ENCODE results near the gene PSMD1. TPM values are rescaled to one million over a fixed set of nuclear protein-coding genes. Genes with fewer than 3 reads are reported as not detected.

PSMD1 gene
- total RNA-seq, 4 donors from 2014 or later = 53.9 to 86.9 (median 64.4) TPM

GRCh38 chr2:231110551-231110950, 53.9 kb downstream of the PSMD1 start:
- TF ChIP-seq, protein P1, sequence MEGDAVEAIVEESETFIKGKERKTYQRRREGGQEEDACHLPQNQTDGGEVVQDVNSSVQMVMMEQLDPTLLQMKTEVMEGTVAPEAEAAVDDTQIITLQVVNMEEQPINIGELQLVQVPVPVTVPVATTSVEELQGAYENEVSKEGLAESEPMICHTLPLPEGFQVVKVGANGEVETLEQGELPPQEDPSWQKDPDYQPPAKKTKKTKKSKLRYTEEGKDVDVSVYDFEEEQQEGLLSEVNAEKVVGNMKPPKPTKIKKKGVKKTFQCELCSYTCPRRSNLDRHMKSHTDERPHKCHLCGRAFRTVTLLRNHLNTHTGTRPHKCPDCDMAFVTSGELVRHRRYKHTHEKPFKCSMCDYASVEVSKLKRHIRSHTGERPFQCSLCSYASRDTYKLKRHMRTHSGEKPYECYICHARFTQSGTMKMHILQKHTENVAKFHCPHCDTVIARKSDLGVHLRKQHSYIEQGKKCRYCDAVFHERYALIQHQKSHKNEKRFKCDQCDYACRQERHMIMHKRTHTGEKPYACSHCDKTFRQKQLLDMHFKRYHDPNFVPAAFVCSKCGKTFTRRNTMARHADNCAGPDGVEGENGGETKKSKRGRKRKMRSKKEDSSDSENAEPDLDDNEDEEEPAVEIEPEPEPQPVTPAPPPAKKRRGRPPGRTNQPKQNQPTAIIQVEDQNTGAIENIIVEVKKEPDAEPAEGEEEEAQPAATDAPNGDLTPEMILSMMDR (IDR thresholded peaks at IDR 0.05; ENCODE audit: low read depth) = no peak

DNA sequence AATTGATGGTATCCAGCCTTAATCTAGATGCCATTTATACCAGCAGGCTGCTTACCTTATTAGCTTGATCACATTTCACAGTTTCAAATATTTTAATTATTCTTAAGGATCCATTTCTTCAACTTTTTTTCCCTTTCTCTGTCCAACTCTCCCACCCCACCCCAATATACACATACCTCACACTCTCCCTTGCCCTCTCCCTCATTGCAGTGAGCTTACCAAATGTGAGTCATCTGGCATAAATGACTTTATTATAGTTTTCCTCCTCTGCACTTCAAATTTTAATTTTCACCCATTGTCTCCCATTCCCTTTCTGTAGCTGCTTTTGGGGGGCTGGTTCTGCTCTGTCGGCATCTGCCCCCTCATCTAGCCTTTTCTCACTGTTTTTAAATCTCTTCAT, 55.3 kb downstream of the PSMD1 start:
- TF ChIP-seq, protein P1 (IDR thresholded peaks at IDR 0.05; ENCODE audit: low read depth) = no peak

- TF ChIP-seq, protein P1 (IDR thresholded peaks at IDR 0.05; ENCODE audit: low read depth) = no peak
These were observed 56.8 kb downstream of the PSMD1 start for GRCh38 chr2:231113489-231113888.

DNA sequence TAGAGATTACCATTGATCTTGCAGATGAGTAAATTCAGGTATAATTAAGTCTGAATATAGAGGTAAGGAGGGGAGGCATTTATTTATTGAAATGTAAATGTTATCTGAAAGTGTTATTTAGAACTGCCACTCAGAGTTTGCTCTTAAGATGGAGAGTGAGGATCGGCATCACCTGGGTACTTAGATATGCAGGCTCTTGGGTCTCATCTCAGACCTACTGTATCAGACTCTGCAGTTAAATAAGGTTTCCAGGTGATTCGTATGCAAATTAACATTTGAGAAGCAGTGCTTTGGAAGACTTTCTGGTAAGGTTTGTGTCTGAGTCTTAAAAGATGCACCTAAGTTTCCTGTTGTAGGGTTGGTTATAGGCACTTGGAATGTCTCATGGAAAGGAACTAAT, 59.0 kb downstream of the PSMD1 start:
- TF ChIP-seq, protein P1 (IDR thresholded peaks at IDR 0.05; ENCODE audit: low read depth) = no peak

GRCh38 chr2:231117148-231117547, 60.5 kb downstream of the PSMD1 start:
- TF ChIP-seq, protein P1 (IDR thresholded peaks at IDR 0.05; ENCODE audit: low read depth) = no peak

DNA sequence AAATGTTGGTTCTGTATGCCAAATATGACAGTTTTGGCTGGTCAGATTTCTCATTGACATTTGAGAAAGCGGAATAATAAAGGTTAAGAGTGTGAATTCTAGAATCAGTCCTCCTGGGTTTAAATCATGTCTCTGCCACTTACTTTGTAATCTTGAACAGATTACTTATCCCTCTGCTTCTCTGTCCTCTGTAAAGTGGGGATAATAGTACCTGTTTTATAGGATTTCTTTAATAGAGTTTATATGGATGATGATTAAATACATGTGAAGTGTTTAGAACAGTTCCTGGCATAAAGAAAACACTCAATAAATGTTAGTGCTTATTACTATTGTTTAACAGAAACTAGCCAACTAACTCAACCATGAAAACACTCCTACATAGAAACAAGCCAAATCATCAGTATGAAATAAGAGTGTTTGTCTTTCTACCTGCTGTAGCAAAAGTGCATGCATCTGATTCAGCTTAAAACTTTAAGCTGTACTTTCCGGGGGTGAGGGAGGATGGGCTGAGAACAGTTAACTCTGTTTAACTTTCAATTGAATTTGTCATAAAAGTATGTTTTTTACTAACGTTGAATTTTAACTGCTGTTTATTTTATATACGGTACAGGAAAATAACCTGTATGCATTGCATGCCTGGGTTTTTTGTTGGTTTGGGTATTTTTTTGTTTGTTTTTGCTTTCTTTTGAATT, 61.4 kb downstream of the PSMD1 start:
- TF ChIP-seq, protein P1 (IDR thresholded peaks at IDR 0.05; ENCODE audit: low read depth) = no peak

GRCh38 chr2:231118614-231118942, 61.9 kb downstream of the PSMD1 start:
- TF ChIP-seq, protein P1 (IDR thresholded peaks at IDR 0.05; ENCODE audit: low read depth) = no peak
